Lower leg skin (tissue), 4 donors: Measurements from ENCODE around the gene MANEA. TPM values are rescaled to one million over a fixed set of nuclear protein-coding genes. Genes with fewer than 3 reads are reported as not detected.
"Not testable (repeated sequence)": the region's sequence is repeated elsewhere in the genome, so short reads cannot be mapped to it uniquely, and the experiment has no call there.

Experiments used
- DNase-seq, 2 donors: peaks; one replicate each; pipeline ENCODE4 v3.0.0-alpha.2; 2019; ENCODE audit warnings: low spot score in 2 of 2
- H3K4me3 ChIP-seq: fragments of 200-600 bp; sonication (generic); 2 replicates; pipeline ENCODE4 v1.5.1; 2017; ENCODE audit warnings: mild to moderate bottlenecking, low read depth; ENCODE audit not compliant: poor library complexity, severe bottlenecking
- CTCF ChIP-seq, 3 donors: fragments of 450-650 bp; IDR thresholded peaks; one replicate each; pipeline ENCODE4 v1.5.1; 2016; ENCODE audit warnings: antibody characterized with exemption in 3 of 3, mild to moderate bottlenecking in 3 of 3, moderate library complexity in 2 of 3
- POLR2A ChIP-seq, 2 donors: fragments of 450-650 bp; IDR thresholded peaks; one replicate each; pipeline ENCODE4 v1.6.1; 2016 to 2017; ENCODE audit warnings: antibody characterized with exemption in 2 of 2, mild to moderate bottlenecking in 1 of 2, moderate library complexity in 1 of 2
- WGBS, 2 donors: methylation state at CpG; one replicate each; pipeline ENCODE4 v1.1.5; 2018; 5-methylcytosine and 5-hydroxymethylcytosine counted together
- intact Hi-C: fragments of 100-400 bp; cut with DNase I; formaldehyde crosslinking; loops from one replicate; pipeline ENCODE4 v1.15.0; 2023; ENCODE audit warnings: low total_unique reads
- total RNA-seq, 4 donors: library from RNA; depleted of rRNA; stranded (reverse); fragments of >200 nt; gene quantifications; one replicate each; pipeline ENCODE4 v1.1.0, GENCODE V29; 2016

MANEA gene
- total RNA-seq, 4 donors from 2014 or later: 4.9 to 9.3 (median 6.5) TPM

DNA sequence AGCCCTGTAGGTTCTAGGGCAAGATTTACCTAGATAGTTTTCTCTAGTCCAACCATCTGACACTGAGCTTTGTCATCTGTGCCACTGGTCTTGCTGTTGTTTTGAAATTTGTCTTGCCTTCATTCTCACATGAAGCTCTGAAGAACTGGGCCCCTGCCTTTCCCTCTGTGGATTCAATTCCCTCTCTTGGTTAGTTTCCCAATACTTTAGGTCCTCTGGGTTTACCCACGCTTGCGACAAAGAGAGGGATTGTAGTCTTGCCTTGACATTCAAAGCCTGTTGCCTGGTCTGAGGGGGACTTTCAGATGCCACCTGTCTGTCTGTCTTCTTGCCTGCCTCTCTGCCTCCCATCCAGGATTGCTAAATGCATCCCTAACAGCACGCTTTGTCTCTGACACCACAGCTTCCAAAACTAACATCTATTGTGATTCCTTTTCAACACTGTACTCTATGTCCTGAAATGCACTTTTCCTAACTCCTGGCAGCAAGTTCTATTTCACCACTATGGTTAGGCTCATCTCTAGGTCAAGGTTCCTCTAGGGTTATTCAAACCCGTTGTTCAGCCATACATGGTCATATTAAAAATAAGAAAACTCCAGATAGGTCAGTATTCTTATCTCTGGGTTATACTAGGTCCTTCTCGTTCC lies 25.5 kb upstream of the MANEA start:
- 88 to 92% methylated on average over 5 of the region's 5 CpGs for WGBS, 2 donors
- no peak for DNase-seq
- intact Hi-C loops: no loop called here
- TF ChIP-seq POLR2A (IDR thresholded peaks at IDR 0.05) (no peak), CTCF (IDR thresholded peaks at IDR 0.05) (no peak)
- no peak overlapping the region for H3K4me3 ChIP-seq

DNA sequence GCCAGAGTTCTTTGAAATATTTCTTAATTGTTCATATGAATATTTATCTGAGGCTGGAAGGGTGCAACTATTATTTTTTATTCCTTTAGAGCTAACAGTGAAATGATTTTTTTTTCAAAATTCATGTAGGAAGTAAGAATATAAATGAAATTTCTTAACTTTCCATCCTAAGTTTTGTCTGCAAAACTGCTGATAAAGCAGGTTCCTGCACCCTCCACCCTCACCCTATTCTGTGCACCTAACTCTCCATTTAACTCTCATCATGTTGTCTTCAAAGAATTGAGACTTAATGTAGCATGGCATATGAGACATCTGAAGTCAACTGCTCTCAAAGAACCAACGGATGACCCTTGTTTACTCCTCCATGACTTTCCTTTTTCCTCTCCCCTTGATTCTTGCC lies 23.5 kb upstream of the MANEA start:
- no peak for DNase-seq
- no peak overlapping the region for H3K4me3 ChIP-seq
- TF ChIP-seq CTCF (IDR thresholded peaks at IDR 0.05): no peak
- no peak for TF ChIP-seq POLR2A (IDR thresholded peaks at IDR 0.05)
- intact Hi-C loops: no loop called here
- WGBS, 2 donors: 86% methylated on average over 1 of the region's 1 CpG

GRCh38 chr6:95560956-95561355 lies 16.4 kb upstream of the MANEA start:
- intact Hi-C loops, H3K4me3 ChIP-seq, DNase-seq: not testable (repeated sequence)
- 59 to 67% methylated on average over 5 of the region's 5 CpGs for WGBS, 2 donors

- no peak for DNase-seq
- H3K4me3 ChIP-seq: no peak overlapping the region
- intact Hi-C loops: no loop called here
- WGBS, 2 donors: 86 to 94% methylated on average over 5 of the region's 5 CpGs
- TF ChIP-seq CTCF (IDR thresholded peaks at IDR 0.05): no peak
- no peak for TF ChIP-seq POLR2A (IDR thresholded peaks at IDR 0.05)
Observed at GRCh38 chr6:95569560-95569959, 7.8 kb upstream of the MANEA start.

- H3K4me3 ChIP-seq: no peak overlapping the region
- TF ChIP-seq CTCF (IDR thresholded peaks at IDR 0.05) (no peak), POLR2A (IDR thresholded peaks at IDR 0.05) (no peak)
- intact Hi-C loops: no loop called here
- 69 to 80% methylated on average over 2 of the region's 2 CpGs for WGBS, 2 donors
- no peak for DNase-seq
Observed at GRCh38 chr6:95572098-95572497, 5.2 kb upstream of the MANEA start.

GRCh38 chr6:95574811-95575210 lies 2.5 kb upstream of the MANEA start:
- TF ChIP-seq POLR2A (IDR thresholded peaks at IDR 0.05) (no peak), CTCF (IDR thresholded peaks at IDR 0.05) (no peak)
- DNase-seq: no peak
- no peak overlapping the region for H3K4me3 ChIP-seq
- intact Hi-C loops: no loop called here
